Motor neuron (in vitro differentiated cells): Measurements from ENCODE around the gene NAA15. TPM values are rescaled to one million over a fixed set of nuclear protein-coding genes. Genes with fewer than 3 reads are reported as not detected.
"Not testable (repeated sequence)": the region's sequence is repeated elsewhere in the genome, so short reads cannot be mapped to it uniquely, and the experiment has no call there.

Experiments
- ATAC-seq, 8 experiments: fragments of 200-7000 bp; cut with Tn5 transposase; replicated peaks in 6 of 8; 2 replicates each; pipeline ENCODE4 v1.8.0; 2021; ENCODE audit warnings: mild to moderate bottlenecking in 8 of 8, moderate library complexity in 8 of 8
- H3K27ac ChIP-seq, 2 donors: fragments of 250-450 bp; sonication (Bioruptor Pico); 2 replicates each; pipeline ENCODE4 v1.9.0; 2021; ENCODE audit warnings: antibody characterized with exemption in 2 of 2, mild to moderate bottlenecking in 2 of 2, moderate library complexity in 1 of 2
- H3K4me1 ChIP-seq, 2 donors: fragments of 250-450 bp; sonication (Bioruptor Pico); replicated peaks in 1 of 2; 2 replicates each; pipeline ENCODE4 v1.6.1; 2021; ENCODE audit warnings: antibody characterized with exemption in 2 of 2, mild to moderate bottlenecking in 2 of 2, moderate library complexity in 1 of 2
- H3K4me3 ChIP-seq, 5 donors: fragments of 250-450 bp; sonication (Bioruptor Pico); 2 replicates each; pipeline ENCODE4 v1.9.0; 2021; ENCODE audit warnings: antibody characterized with exemption in 5 of 5, mild to moderate bottlenecking in 5 of 5, moderate library complexity in 4 of 5
- WGBS, 10 experiments: fragments of 450-650 bp; shearing (Covaris generic); methylation state at CpG; one replicate each; pipeline ENCODE4 v1.0.0; 2022; 5-methylcytosine and 5-hydroxymethylcytosine counted together
- in situ Hi-C, 9 experiments: fragments of 400-800 bp; cut with MboI; loops; one replicate each; pipeline ENCODE4 v1.15.0; 2021; ENCODE audit warnings: low sequenced_read_pairs in 9 of 9, low pct_unique_long_range_greater_than_20kb in 2 of 9; ENCODE audit not compliant: unreplicated experiment in 9 of 9
- total RNA-seq, 8 experiments: library from RNA; unstranded; fragments of 300-600 nt; gene quantifications; 2 replicates each; pipeline versions ENCODE4 v1.2.3 to v1.2.4, GENCODE V29; 2022

The NAA15 gene
- total RNA-seq, 8 experiments from 2014 or later, result 25.6 to 67.1 (median 30.3) TPM

- H3K27ac ChIP-seq, in situ Hi-C loops, ATAC-seq, H3K4me1 ChIP-seq, H3K4me3 ChIP-seq: not testable (repeated sequence)
- 87 to 100% (median 100%) methylated on average over 2 to 4 of the region's 5 CpGs; no CpG with 5 or more reads in 6 of the 10 experiments for WGBS, 10 experiments
Measured at GRCh38 chr4:139464512-139464911, 163.2 kb downstream of the NAA15 start.

GRCh38 chr4:139465922-139466321 lies 164.6 kb downstream of the NAA15 start:
- WGBS, 10 experiments, result 0 to 96% (median 76%) methylated on average over 1 to 4 of the region's 4 CpGs
- in situ Hi-C loops, result no loop called here
- Histone ChIP-seq H3K4me3 (no peak overlapping the region), H3K4me1 (no peaks in the 10 kb centered on the region), H3K27ac (no peak overlapping the region)
- ATAC-seq, result no peak

DNA sequence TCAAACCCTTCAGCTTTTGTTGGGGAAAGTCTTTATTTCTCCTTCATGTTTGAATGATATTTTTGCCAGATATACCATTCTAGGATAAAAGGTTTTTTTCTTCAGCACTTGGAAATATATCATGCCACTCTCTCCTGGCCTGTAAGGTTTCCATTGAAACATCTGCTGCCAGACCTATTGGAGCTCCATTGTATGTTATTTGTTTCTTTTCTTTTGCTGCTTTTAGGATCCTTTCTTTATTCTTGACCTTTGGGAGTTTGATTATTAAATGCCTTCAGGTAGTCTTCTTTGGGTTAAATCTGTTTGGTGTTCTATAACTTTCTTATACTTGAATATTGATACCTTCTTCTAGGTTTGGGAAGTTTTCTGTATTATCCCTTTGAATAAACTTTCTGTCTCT lies 167.5 kb downstream of the NAA15 start:
- ATAC-seq, H3K4me3 ChIP-seq, in situ Hi-C loops, H3K4me1 ChIP-seq, H3K27ac ChIP-seq: not testable (repeated sequence)

DNA sequence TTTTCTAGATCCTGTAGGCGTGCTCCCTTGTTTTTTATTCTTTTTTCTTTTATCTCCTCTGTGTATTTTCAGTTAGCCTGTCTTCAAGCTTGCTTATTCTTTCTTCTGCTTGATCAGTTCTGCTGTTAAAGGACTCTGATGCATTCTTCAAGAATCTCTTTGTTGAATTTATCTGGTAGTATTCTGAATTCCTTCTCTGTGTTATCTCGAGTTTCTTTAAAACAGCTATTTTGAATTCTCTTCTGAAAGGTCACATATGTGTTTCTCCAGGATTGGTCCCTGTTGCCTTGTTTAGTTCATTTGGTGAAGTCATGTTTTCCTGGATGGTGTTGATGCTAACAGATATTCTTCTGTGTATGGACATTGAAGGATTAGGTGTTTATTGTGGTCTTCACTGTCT lies 167.9 kb downstream of the NAA15 start:
- Histone ChIP-seq H3K27ac (no peak overlapping the region), H3K4me1 (no peaks in the 10 kb centered on the region), H3K4me3 (no peak overlapping the region)
- in situ Hi-C loops, result no loop called here
- no peak for ATAC-seq
- WGBS, 10 experiments, result 61 to 100% (median 96%) methylated on average over 1 to 2 of the region's 2 CpGs

Other genes starting within 250 kb of the NAA15 start
- gene ELF2, start 124.3 kb upstream of the NAA15 start, total RNA-seq, result 100 to 1,000 TPM in 1 of 8 experiments, 10 to 100 TPM in 7; 32.9 to 198 (median 53.4) TPM
- gene MGARP, start 21.3 kb upstream of the NAA15 start, total RNA-seq, result 1 to 10 TPM in 2 of 8 experiments, under 1 TPM in 5, not detected in 1; 0.36 to 1.6 (median 0.71) TPM
- gene NDUFC1, start 972 bp downstream of the NAA15 start, total RNA-seq, result 10 to 100 TPM; 57.6 to 96.9 (median 78.0) TPM
- gene RAB33B, start 152.6 kb downstream of the NAA15 start, total RNA-seq, result 10 to 100 TPM in 3 of 8 experiments, 1 to 10 TPM in 5; 4.1 to 21.7 (median 8.0) TPM